CD4-positive, alpha-beta T cell (primary cell): ENCODE data around the gene PKN2. TPM values are rescaled to one million over a fixed set of nuclear protein-coding genes. Genes with fewer than 3 reads are reported as not detected.

Experiments used
- ATAC-seq: fragments of 200-7000 bp; cut with Tn5 transposase; one replicate; pipeline ENCODE4 v1.10.0; 2022; ENCODE audit warnings: mild to moderate bottlenecking; ENCODE audit not compliant: poor library complexity
- CTCF ChIA-PET: fragments of 350-600 bp; sonication (Branson Sonifier 250); formaldehyde crosslinking; loops from one replicate; lab custom pipeline; 2021; ENCODE audit warnings: antibody characterized with exemption, inconsistent platforms; lab: Charles Lee
- POLR2A ChIA-PET: fragments of 350-600 bp; sonication (Branson Sonifier 250); formaldehyde crosslinking; loops from one replicate; lab custom pipeline; 2021; ENCODE audit warnings: antibody characterized with exemption, inconsistent platforms; lab: Charles Lee
- DNase-seq, 14 experiments: peaks; one replicate each; pipeline ENCODE4 v3.0.0-alpha.2; 2013 to 2020; ENCODE audit warnings: mixed read lengths in 2 of 14
- H3K27ac ChIP-seq, 2 donors: one replicate each; pipeline versions ENCODE4 v1.5.1 to v1.7.0; 2013; ENCODE audit warnings: low read length in 2 of 2, low read depth in 1 of 2, mild to moderate bottlenecking in 1 of 2
- H3K27me3 ChIP-seq, 2 experiments: 1 replicate in 1 of 2; 2 replicates in 1 of 2; pipeline versions ENCODE4 v1.6.1 to v1.7.0; 2013; ENCODE audit warnings: low read length in 2 of 2, control low read depth in 1 of 2, mild to moderate bottlenecking in 1 of 2, moderate library complexity in 1 of 2; ENCODE audit not compliant: insufficient read depth in 2 of 2, control insufficient read depth in 1 of 2
- H3K36me3 ChIP-seq: one replicate; pipeline ENCODE4 v1.6.1; 2013; ENCODE audit warnings: low read length, control low read depth; ENCODE audit not compliant: insufficient read depth
- H3K4me1 ChIP-seq: one replicate; pipeline ENCODE4 v1.6.1; 2013; ENCODE audit warnings: low read length, control low read depth; ENCODE audit not compliant: insufficient read depth
- H3K4me3 ChIP-seq: one replicate; pipeline ENCODE4 v1.5.1; 2013; ENCODE audit warnings: mild to moderate bottlenecking, low read length, moderate library complexity
- H3K9me3 ChIP-seq, 2 experiments: 1 replicate in 1 of 2; 2 replicates in 1 of 2; pipeline versions ENCODE4 v1.6.1 to v1.7.0; 2013; ENCODE audit warnings: low read length in 2 of 2, mild to moderate bottlenecking in 2 of 2, control low read depth in 1 of 2, moderate library complexity in 1 of 2; ENCODE audit not compliant: control insufficient read depth in 1 of 2, insufficient read depth in 1 of 2
- H3K27ac Mint-ChIP-seq: one replicate; pipeline ENCODE4 v1.8.0; 2020; ENCODE audit warnings: mixed read lengths
- H3K27me3 Mint-ChIP-seq: one replicate; pipeline ENCODE4 v1.8.0; 2021; ENCODE audit warnings: mixed read lengths
- H3K36me3 Mint-ChIP-seq: one replicate; pipeline ENCODE4 v1.8.0; 2021; ENCODE audit warnings: low read depth, mixed read lengths
- H3K4me1 Mint-ChIP-seq: one replicate; pipeline ENCODE4 v1.8.0; 2021; ENCODE audit warnings: low read depth, mixed read lengths
- H3K4me3 Mint-ChIP-seq: one replicate; pipeline ENCODE4 v1.8.0; 2020; ENCODE audit warnings: mild to moderate bottlenecking, mixed read lengths
- H3K9me3 Mint-ChIP-seq: one replicate; pipeline ENCODE4 v1.8.0; 2020; ENCODE audit warnings: mixed read lengths
- intact Hi-C, 2 experiments: fragments of 100-400 bp; cut with DNase I in 1 of 2; cut with micrococcal nuclease in 1 of 2; formaldehyde crosslinking; loops; one replicate each; pipeline versions ENCODE4 v1.15.1 to v1.9.0; 2023 to 2025; cut with DNase I, micrococcal nuclease
- total RNA-seq, 174 experiments: library from RNA in 2 of 174; stranded (reverse) in 2 of 174; gene quantifications; one replicate each; pipeline ENCODE4 v1.2.3 and lab custom pipeline; 2021 to 2026
- TF ChIP-seq, protein P1 (sequence below): fragments of 200-600 bp; IDR thresholded peaks from one replicate; pipeline ENCODE4 v1.8.0; 2022; ENCODE audit warnings: antibody characterized with exemption, mild to moderate bottlenecking

PKN2 gene
- total RNA-seq, 2 experiments from 2014 or later: 38.8 to 41.4 TPM

- intact Hi-C loops: no loop called here
- peaks cover 16% of the 10 kb centered on the region for H3K4me1 Mint-ChIP-seq
- CTCF ChIA-PET: no interaction called here
- no peak overlapping the region for H3K27ac ChIP-seq
- H3K27ac Mint-ChIP-seq: peak overlapping the region; percentile 10
- TF ChIP-seq, protein P1, sequence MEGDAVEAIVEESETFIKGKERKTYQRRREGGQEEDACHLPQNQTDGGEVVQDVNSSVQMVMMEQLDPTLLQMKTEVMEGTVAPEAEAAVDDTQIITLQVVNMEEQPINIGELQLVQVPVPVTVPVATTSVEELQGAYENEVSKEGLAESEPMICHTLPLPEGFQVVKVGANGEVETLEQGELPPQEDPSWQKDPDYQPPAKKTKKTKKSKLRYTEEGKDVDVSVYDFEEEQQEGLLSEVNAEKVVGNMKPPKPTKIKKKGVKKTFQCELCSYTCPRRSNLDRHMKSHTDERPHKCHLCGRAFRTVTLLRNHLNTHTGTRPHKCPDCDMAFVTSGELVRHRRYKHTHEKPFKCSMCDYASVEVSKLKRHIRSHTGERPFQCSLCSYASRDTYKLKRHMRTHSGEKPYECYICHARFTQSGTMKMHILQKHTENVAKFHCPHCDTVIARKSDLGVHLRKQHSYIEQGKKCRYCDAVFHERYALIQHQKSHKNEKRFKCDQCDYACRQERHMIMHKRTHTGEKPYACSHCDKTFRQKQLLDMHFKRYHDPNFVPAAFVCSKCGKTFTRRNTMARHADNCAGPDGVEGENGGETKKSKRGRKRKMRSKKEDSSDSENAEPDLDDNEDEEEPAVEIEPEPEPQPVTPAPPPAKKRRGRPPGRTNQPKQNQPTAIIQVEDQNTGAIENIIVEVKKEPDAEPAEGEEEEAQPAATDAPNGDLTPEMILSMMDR: no peak
- H3K27me3 ChIP-seq: no peaks in the 10 kb centered on the region
- no peak overlapping the region for H3K4me3 Mint-ChIP-seq
- H3K9me3 ChIP-seq: no peaks in the 10 kb centered on the region
- no peaks in the 10 kb centered on the region for H3K9me3 Mint-ChIP-seq
- peaks cover 60% of the 10 kb centered on the region for H3K36me3 Mint-ChIP-seq
- H3K27me3 Mint-ChIP-seq: no peaks in the 10 kb centered on the region
- no peaks in the 10 kb centered on the region for H3K4me1 ChIP-seq
- POLR2A ChIA-PET: no interaction called here
- no peak overlapping the region for H3K4me3 ChIP-seq
- DNase-seq (no peak), ATAC-seq (no peak)
- peaks cover 7% of the 10 kb centered on the region for H3K36me3 ChIP-seq
These were observed 79.8 kb downstream of the PKN2 start for GRCh38 chr1:88763649-88764406.

DNA sequence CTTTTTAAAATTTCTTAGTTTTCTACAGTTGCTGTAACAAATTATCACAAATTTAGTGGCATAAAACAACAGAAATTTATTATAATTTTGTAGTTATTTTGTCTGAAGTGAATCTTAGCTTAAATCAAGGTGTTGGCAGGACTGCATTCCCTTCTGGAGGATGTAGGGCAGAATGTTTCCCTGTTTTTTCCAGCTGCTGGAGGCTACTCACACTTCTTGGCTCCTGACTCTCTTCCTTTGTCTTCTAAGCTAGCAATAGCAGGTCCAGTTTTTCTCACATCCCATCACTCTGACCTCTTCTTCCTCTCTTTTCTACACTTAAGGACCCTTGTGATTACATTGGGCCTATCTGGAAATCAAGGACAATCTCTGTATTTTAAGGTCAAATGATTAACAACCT is 84.1 kb downstream of the PKN2 start:
- CTCF ChIA-PET: no interaction called here
- Histone ChIP-seq H3K36me3 (peaks cover 22% of the 10 kb centered on the region), H3K4me3 (no peak overlapping the region), H3K27ac (no peak overlapping the region), H3K9me3 (no peaks in the 10 kb centered on the region), H3K4me1 (no peaks in the 10 kb centered on the region), H3K27me3 (no peaks in the 10 kb centered on the region)
- no peak for DNase-seq
- no peak for ATAC-seq
- Mint-ChIP-seq H3K9me3 (no peaks in the 10 kb centered on the region), H3K27ac (peak overlapping the region; percentile 55), H3K27me3 (no peaks in the 10 kb centered on the region), H3K4me3 (no peak overlapping the region), H3K4me1 (peaks cover 11% of the 10 kb centered on the region), H3K36me3 (peaks cover 65% of the 10 kb centered on the region)
- TF ChIP-seq, protein P1: no peak
- intact Hi-C loops: loop anchor here in 1 of 2 experiments (5.0 kb wide), 1 partner anchor 81 kb away; no protein-coding TSS in a partner anchor
- POLR2A ChIA-PET: no interaction called here

- DNase-seq: no peak
- Histone ChIP-seq H3K27ac (no peak overlapping the region), H3K27me3 (no peaks in the 10 kb centered on the region), H3K9me3 (no peaks in the 10 kb centered on the region), H3K4me1 (no peaks in the 10 kb centered on the region), H3K4me3 (no peak overlapping the region), H3K36me3 (peaks cover 29% of the 10 kb centered on the region)
- ChIA-PET CTCF (no interaction called here), POLR2A (no interaction called here)
- TF ChIP-seq, protein P1: no peak
- ATAC-seq: no peak
- no peaks in the 10 kb centered on the region for H3K27me3 Mint-ChIP-seq
- peaks cover 6% of the 10 kb centered on the region for H3K4me1 Mint-ChIP-seq
- peaks cover 65% of the 10 kb centered on the region for H3K36me3 Mint-ChIP-seq
- intact Hi-C loops: loop anchor here in 1 of 2 experiments (5.0 kb wide), 1 partner anchor 82 kb away; no protein-coding TSS in a partner anchor
- H3K27ac Mint-ChIP-seq: peak overlapping the region; percentile 55
- H3K4me3 Mint-ChIP-seq: no peak overlapping the region
- no peaks in the 10 kb centered on the region for H3K9me3 Mint-ChIP-seq
These were observed 84.7 kb downstream of the PKN2 start for GRCh38 chr1:88768816-88769215.
